ENCODE data around the gene LAMA4. TPM values are rescaled to one million over a fixed set of nuclear protein-coding genes. Genes with fewer than 3 reads are reported as not detected.

The LAMA4 gene
- total RNA-seq, 1 experiment from 2014 or later, result 58.3 TPM

GRCh38 chr6:112066606-112067005 lies 187.8 kb downstream of the LAMA4 start:
- no peak for TF ChIP-seq EZH2 (IDR thresholded peaks at IDR 0.05; ENCODE audit: low read depth)
- no peak for TF ChIP-seq CTCF (conservative IDR thresholded peaks at IDR 0.05)
- Histone ChIP-seq H3K4me3 (no peak overlapping the region), H3K4me1 (replicated peaks; ENCODE audit: insufficient read depth) (no peaks in the 10 kb centered on the region; the same call in 1 of the 2 replicates), H3K27me3 (ENCODE audit: insufficient read depth, low read depth) (no peaks in the 10 kb centered on the region), H3K9me3 (ENCODE audit: insufficient read depth, low read depth) (no peaks in the 10 kb centered on the region), H2AFZ (no peak overlapping the region), H3K9me2 (ENCODE audit: insufficient read depth) (peaks cover 10% of the 10 kb centered on the region; the same call in 1 of the 2 replicates), H3K27ac (no peak overlapping the region), H3K79me2 (ENCODE audit: low read depth) (no peaks in the 10 kb centered on the region), H3F3A (ENCODE audit: insufficient read depth, low read depth) (peaks cover 4% of the 10 kb centered on the region; the same call in 1 of the 2 replicates), H3K36me3 (ENCODE audit: low read depth) (peaks cover 17% of the 10 kb centered on the region; the same call in 1 of the 2 replicates), H4K20me1 (ENCODE audit: insufficient read depth) (no peaks in the 10 kb centered on the region), H3K4me2 (no peak overlapping the region)
- CTCF ChIA-PET, result no interaction called here
- POLR2A ChIA-PET (ENCODE audit: unreplicated experiment), result no interaction called here
- DNase-seq, result peak in 1 of 2 experiments; percentile 2
- no TSS peak for BruUV-seq (replicated peaks)
- intact Hi-C loops (cut with micrococcal nuclease; ENCODE audit: unreplicated experiment), result no loop called here

GRCh38 chr6:112065426-112065986 lies 188.9 kb downstream of the LAMA4 start:
- Histone ChIP-seq H3F3A (ENCODE audit: insufficient read depth, low read depth) (peaks cover 4% of the 10 kb centered on the region; the same call in 1 of the 2 replicates), H2AFZ (no peak overlapping the region), H3K9me3 (ENCODE audit: insufficient read depth, low read depth) (no peaks in the 10 kb centered on the region), H3K27me3 (ENCODE audit: insufficient read depth, low read depth) (no peaks in the 10 kb centered on the region), H3K27ac (no peak overlapping the region), H4K20me1 (ENCODE audit: insufficient read depth) (no peaks in the 10 kb centered on the region), H3K36me3 (ENCODE audit: low read depth) (0 out of 2 replicates have a peak, but pooled peaks cover 11% of the 10 kb centered on the region), H3K4me1 (replicated peaks; ENCODE audit: insufficient read depth) (no peaks in the 10 kb centered on the region; the same call in 1 of the 2 replicates), H3K4me3 (no peak overlapping the region), H3K9me2 (ENCODE audit: insufficient read depth) (peaks cover 10% of the 10 kb centered on the region; the same call in 1 of the 2 replicates), H3K4me2 (no peak overlapping the region), H3K79me2 (ENCODE audit: low read depth) (no peaks in the 10 kb centered on the region)
- TF ChIP-seq CTCF (conservative IDR thresholded peaks at IDR 0.05) (no peak), EZH2 (IDR thresholded peaks at IDR 0.05; ENCODE audit: low read depth) (no peak)
- DNase-seq, result peak in 1 of 2 experiments; percentile 30
- POLR2A ChIA-PET (ENCODE audit: unreplicated experiment), result no interaction called here
- CTCF ChIA-PET, result no interaction called here
- intact Hi-C loops (cut with micrococcal nuclease; ENCODE audit: unreplicated experiment), result no loop called here
- BruUV-seq (replicated peaks), result no TSS peak

DNA sequence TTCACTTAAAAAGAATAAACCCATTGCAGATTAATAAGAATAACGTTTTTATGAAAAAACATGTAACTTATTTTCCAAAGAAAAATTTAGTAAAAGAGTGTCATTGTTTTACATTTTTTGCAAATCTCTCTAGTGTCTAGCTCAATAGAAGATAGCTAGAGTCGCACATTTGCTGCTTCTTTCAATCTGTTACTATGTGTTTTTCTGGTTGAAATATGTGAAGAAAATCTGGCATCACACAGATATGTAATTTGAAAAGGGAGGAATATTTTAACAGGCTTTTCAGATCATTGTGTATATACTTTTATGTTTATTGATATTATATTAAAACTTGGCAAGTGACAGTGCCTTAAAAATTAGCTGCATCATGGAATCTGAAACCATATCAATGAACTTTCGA lies 191.4 kb downstream of the LAMA4 start:
- H3K27me3 ChIP-seq (ENCODE audit: insufficient read depth, low read depth), result no peaks in the 10 kb centered on the region
- H3K9me2 ChIP-seq (ENCODE audit: insufficient read depth), result peaks cover 10% of the 10 kb centered on the region; the same call in 1 of the 2 replicates
- TF ChIP-seq CTCF (conservative IDR thresholded peaks at IDR 0.05), result no peak
- TF ChIP-seq EZH2 (IDR thresholded peaks at IDR 0.05; ENCODE audit: low read depth), result no peak
- H3K4me2 ChIP-seq, result no peak overlapping the region
- H2AFZ ChIP-seq, result no peak overlapping the region
- H3K4me3 ChIP-seq, result no peak overlapping the region
- H3K9me3 ChIP-seq (ENCODE audit: insufficient read depth, low read depth), result no peaks in the 10 kb centered on the region
- POLR2A ChIA-PET (ENCODE audit: unreplicated experiment), result no interaction called here
- no peaks in the 10 kb centered on the region for H3K79me2 ChIP-seq (ENCODE audit: low read depth)
- no peaks in the 10 kb centered on the region; the same call in 1 of the 2 replicates for H3K4me1 ChIP-seq (replicated peaks; ENCODE audit: insufficient read depth)
- intact Hi-C loops (cut with micrococcal nuclease; ENCODE audit: unreplicated experiment), result no loop called here
- H3K36me3 ChIP-seq (ENCODE audit: low read depth), result no peaks in the 10 kb centered on the region
- CTCF ChIA-PET, result no interaction called here
- no peaks in the 10 kb centered on the region for H3F3A ChIP-seq (ENCODE audit: insufficient read depth, low read depth)
- no TSS peak for BruUV-seq (replicated peaks)
- H3K27ac ChIP-seq, result no peak overlapping the region
- no peaks in the 10 kb centered on the region for H4K20me1 ChIP-seq (ENCODE audit: insufficient read depth)
- DNase-seq, result peak in 1 of 2 experiments; percentile 29

Measured in PC-9 (cell line).